SK-N-MC (cell line): Measurements from ENCODE around the gene MAML3.

Source experiments
- EZH2 ChIP-seq: fragments of 200-600 bp; sonication (generic); IDR thresholded peaks from one replicate; pipeline ENCODE4 v1.6.1; 2017; ENCODE audit warnings: antibody characterized with exemption
- POLR2AphosphoS5 ChIP-seq: IDR thresholded peaks from 2 replicates; pipeline ENCODE4 v1.6.1; 2012; ENCODE audit warnings: mild to moderate bottlenecking, low read depth, low read length, borderline replicate concordance

DNA sequence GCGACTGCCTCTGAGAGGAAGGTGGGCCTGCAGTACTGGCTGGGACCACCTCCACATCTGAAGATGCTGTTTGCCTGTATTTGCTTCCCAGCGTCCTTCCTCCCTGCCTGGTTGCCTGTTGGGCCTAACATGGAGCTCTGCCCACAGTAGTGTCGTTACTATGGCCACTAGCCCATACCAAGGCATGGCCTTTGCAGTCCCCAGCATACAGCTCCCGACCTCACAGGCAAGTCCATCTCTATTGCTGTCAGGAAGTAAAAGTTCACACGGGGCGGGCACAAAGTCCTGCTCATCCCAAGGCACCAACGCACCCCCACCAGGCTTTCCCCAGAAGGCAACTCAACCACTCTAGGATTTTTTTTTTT, 71.6 kb downstream of the MAML3 start:
- TF ChIP-seq POLR2AphosphoS5 (no peak), EZH2 (no peak)
